MCF 10A (cell line): ENCODE results near the gene OR1L6. TPM values are rescaled to one million over a fixed set of nuclear protein-coding genes. Genes with fewer than 3 reads are reported as not detected.

ENCODE experiments used
- BruUV-seq: library from RNA; stranded (reverse); fragments of 400-500 nt; replicated peaks from 2 replicates; lab custom pipeline; 2021; lab: Mats Ljungman, UMichigan
- CTCF ChIA-PET: fragments of 300-600 bp; sonication (Branson Sonifier 250); formaldehyde crosslinking; extraction: SDS; loops from one replicate; lab custom pipeline; 2021; ENCODE audit warnings: antibody characterized with exemption, inconsistent platforms; lab: Yijun Ruan, JAX
- POLR2A ChIA-PET: fragments of 300-600, 350-650 bp; sonication (Branson Sonifier 250); formaldehyde crosslinking; extraction: SDS; loops from one replicate; lab custom pipeline; 2020; ENCODE audit warnings: antibody characterized with exemption, inconsistent platforms; lab: Yijun Ruan, JAX
- DNase-seq: peaks from one replicate; pipeline ENCODE4 v3.0.0-alpha.2; 2018; ENCODE audit not compliant: unreplicated experiment
- H3K27ac Mint-ChIP-seq: one replicate; pipeline ENCODE4 v1.8.0; 2022; ENCODE audit warnings: mild to moderate bottlenecking, low read depth, mixed read lengths; ENCODE audit not compliant: unreplicated experiment
- H3K27me3 Mint-ChIP-seq: one replicate; pipeline ENCODE4 v1.8.0; 2022; ENCODE audit warnings: mixed read lengths; ENCODE audit not compliant: insufficient read depth, unreplicated experiment
- H3K36me3 Mint-ChIP-seq: one replicate; pipeline ENCODE4 v1.8.0; 2022; ENCODE audit warnings: mild to moderate bottlenecking, moderate library complexity, mixed read lengths; ENCODE audit not compliant: insufficient read depth, unreplicated experiment
- H3K4me1 Mint-ChIP-seq: one replicate; pipeline ENCODE4 v1.8.0; 2022; ENCODE audit warnings: mixed read lengths; ENCODE audit not compliant: insufficient read depth, unreplicated experiment
- H3K4me3 Mint-ChIP-seq: one replicate; pipeline ENCODE4 v1.8.0; 2022; ENCODE audit warnings: mild to moderate bottlenecking, moderate library complexity, mixed read lengths; ENCODE audit not compliant: unreplicated experiment
- H3K9me3 Mint-ChIP-seq: one replicate; pipeline ENCODE4 v1.8.0; 2022; ENCODE audit warnings: mixed read lengths; ENCODE audit not compliant: unreplicated experiment
- intact Hi-C: fragments of 100-400 bp; cut with micrococcal nuclease; formaldehyde crosslinking; loops from 2 replicates; pipeline ENCODE4 v1.14.1; 2022
- total RNA-seq: library from RNA; stranded (reverse); gene quantifications from 2 replicates; pipeline ENCODE4 v1.2.3, GENCODE V29; 2022
- TF ChIP-seq, protein P1 (sequence below): fragments of 200-600 bp; IDR thresholded peaks from one replicate; pipeline ENCODE4 v1.8.0; 2022; ENCODE audit warnings: antibody characterized with exemption, mild to moderate bottlenecking; ENCODE audit not compliant: unreplicated experiment

The OR1L6 gene
- total RNA-seq, 1 experiment from 2014 or later: not detected

DNA sequence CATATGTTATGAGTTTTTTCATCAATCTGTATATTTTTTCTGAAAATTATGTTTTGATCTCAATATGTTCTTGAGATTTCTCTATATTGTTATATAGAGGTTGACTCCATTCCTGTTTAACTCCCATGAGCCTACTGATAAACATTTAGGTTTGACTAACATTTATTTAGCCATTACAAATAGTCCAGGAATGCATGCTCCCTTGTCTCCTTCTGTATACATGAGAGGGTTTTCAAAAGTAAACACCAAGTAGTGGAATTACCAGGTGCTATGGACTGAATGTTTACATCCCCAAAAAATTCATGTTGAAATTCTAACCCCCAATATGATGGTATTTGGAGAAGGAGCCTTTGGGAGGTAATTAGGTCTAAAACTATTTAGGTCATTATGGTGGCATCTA, 43.2 kb downstream of the OR1L6 start:
- ChIA-PET CTCF (interaction anchor here (1.4 kb wide), 1 partner anchor 286 kb away, joined by 3 read pairs; no protein-coding TSS in a partner anchor), POLR2A (no interaction called here)
- Mint-ChIP-seq H3K4me3 (no peak overlapping the region), H3K4me1 (no peaks in the 10 kb centered on the region), H3K27me3 (peaks cover 11% of the 10 kb centered on the region), H3K36me3 (no peaks in the 10 kb centered on the region), H3K9me3 (no peaks in the 10 kb centered on the region), H3K27ac (no peak overlapping the region)
- intact Hi-C loops: no loop called here
- no peak for DNase-seq
- TF ChIP-seq, protein P1, sequence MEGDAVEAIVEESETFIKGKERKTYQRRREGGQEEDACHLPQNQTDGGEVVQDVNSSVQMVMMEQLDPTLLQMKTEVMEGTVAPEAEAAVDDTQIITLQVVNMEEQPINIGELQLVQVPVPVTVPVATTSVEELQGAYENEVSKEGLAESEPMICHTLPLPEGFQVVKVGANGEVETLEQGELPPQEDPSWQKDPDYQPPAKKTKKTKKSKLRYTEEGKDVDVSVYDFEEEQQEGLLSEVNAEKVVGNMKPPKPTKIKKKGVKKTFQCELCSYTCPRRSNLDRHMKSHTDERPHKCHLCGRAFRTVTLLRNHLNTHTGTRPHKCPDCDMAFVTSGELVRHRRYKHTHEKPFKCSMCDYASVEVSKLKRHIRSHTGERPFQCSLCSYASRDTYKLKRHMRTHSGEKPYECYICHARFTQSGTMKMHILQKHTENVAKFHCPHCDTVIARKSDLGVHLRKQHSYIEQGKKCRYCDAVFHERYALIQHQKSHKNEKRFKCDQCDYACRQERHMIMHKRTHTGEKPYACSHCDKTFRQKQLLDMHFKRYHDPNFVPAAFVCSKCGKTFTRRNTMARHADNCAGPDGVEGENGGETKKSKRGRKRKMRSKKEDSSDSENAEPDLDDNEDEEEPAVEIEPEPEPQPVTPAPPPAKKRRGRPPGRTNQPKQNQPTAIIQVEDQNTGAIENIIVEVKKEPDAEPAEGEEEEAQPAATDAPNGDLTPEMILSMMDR: no peak
- BruUV-seq: no TSS peak

DNA sequence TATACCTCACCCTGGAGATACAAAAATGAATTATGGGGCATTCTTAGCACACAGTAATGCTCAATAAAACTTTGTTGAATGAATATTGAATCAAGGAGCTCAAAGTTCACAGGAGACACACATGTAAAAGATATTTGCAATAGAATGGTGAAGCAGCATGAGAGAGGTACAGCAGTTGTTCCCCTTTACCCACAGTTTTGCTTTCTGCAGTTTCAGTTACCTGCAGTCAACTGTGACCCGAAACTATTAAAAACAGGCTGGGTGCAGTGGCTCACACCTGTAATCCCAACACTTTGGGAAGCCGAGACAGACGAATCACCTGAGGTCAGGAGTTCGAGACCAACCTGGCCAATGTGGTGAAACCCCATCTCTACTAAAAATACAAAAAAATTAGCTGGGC, 44.2 kb downstream of the OR1L6 start:
- Mint-ChIP-seq H3K4me3 (no peak overlapping the region), H3K36me3 (no peaks in the 10 kb centered on the region), H3K27me3 (peaks cover 11% of the 10 kb centered on the region), H3K27ac (no peak overlapping the region), H3K4me1 (no peaks in the 10 kb centered on the region), H3K9me3 (no peaks in the 10 kb centered on the region)
- TF ChIP-seq, protein P1: no peak
- POLR2A ChIA-PET: no interaction called here
- CTCF ChIA-PET: interaction anchor here (1.4 kb wide), 1 partner anchor 287 kb away, joined by 3 read pairs; no protein-coding TSS in a partner anchor
- no peak for DNase-seq
- intact Hi-C loops: no loop called here
- no TSS peak for BruUV-seq

DNA sequence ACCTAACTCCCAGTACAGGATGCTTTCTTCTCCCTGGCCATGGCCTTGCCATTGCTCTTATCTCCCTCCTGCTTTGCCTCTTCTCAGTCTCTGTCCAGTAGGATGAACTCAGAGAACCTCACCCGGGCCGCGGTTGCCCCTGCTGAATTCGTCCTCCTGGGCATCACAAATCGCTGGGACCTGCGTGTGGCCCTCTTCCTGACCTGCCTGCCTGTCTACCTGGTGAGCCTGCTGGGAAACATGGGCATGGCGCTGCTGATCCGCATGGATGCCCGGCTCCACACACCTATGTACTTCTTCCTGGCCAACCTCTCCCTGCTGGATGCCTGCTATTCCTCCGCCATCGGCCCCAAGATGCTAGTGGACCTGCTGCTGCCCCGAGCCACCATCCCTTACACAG, 46.7 kb downstream of the OR1L6 start, which contains the start of gene OR5C1:
Gene OR5C1, plus strand, starts transcription at position 103 of the 400 bp plus-strand sequence. Its CDS starts 0 bp downstream, at position 103.
- intact Hi-C loops: no loop called here
- POLR2A ChIA-PET: no interaction called here
- BruUV-seq: no TSS peak
- no peak for DNase-seq
- no peak within 1 kb of the TSS for H3K4me3 Mint-ChIP-seq
- no peaks in the 10 kb centered on the region for H3K36me3 Mint-ChIP-seq
- TF ChIP-seq, protein P1: no peak
- CTCF ChIA-PET: no interaction called here
- no peaks in the 10 kb centered on the region for H3K4me1 Mint-ChIP-seq
- H3K27ac Mint-ChIP-seq: no peak within 1 kb of the TSS
- no peaks in the 10 kb centered on the region for H3K27me3 Mint-ChIP-seq
- H3K9me3 Mint-ChIP-seq: peaks cover under 1% of the 10 kb centered on the region

DNA sequence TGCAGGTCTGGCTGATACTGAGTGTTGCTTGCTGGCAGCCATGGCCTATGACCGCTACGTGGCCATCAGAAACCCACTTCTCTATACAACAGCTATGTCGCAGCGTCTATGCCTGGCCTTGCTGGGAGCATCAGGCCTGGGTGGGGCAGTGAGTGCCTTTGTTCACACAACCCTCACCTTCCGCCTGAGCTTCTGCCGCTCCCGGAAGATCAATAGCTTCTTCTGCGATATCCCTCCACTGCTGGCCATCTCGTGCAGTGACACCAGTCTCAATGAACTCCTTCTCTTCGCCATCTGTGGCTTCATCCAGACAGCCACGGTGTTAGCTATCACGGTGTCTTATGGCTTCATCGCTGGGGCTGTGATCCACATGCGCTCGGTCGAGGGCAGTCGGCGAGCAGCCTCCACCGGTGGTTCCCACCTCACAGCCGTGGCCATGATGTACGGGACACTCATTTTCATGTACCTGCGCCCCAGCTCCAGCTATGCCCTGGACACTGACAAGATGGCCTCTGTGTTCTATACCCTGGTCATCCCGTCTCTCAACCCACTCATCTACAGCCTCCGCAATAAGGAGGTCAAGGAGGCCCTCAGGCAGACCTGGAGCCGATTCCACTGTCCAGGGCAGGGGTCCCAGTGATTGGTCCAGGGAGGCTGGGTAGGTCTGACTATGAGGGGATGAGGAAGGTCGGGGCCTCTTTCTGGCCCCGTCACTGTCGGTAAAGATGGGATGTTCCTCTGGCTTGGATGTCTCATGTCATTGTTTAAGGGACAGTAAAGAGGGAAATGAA, 47.3 kb downstream of the OR1L6 start:
- ChIA-PET CTCF (interaction anchor here (0.6 to 1.4 kb wide), 4 partner anchors 12 to 335 kb away, joined by 3 read pairs; no protein-coding TSS in a partner anchor), POLR2A (no interaction called here)
- intact Hi-C loops: no loop called here
- H3K27me3 Mint-ChIP-seq: no peaks in the 10 kb centered on the region
- TF ChIP-seq, protein P1: no peak
- H3K4me3 Mint-ChIP-seq: no peak overlapping the region
- no peaks in the 10 kb centered on the region for H3K36me3 Mint-ChIP-seq
- H3K4me1 Mint-ChIP-seq: no peaks in the 10 kb centered on the region
- no peak overlapping the region for H3K27ac Mint-ChIP-seq
- DNase-seq: no peak
- H3K9me3 Mint-ChIP-seq: peaks cover 6% of the 10 kb centered on the region
- BruUV-seq: no TSS peak
